OCI-M1 (cell line): ENCODE results near the gene PRKG2.

Experiments used
- DNase-seq: peaks from one replicate; lab custom pipeline; 2025; lab: John Stamatoyannopoulos, UW

The PRKG2 gene

DNA sequence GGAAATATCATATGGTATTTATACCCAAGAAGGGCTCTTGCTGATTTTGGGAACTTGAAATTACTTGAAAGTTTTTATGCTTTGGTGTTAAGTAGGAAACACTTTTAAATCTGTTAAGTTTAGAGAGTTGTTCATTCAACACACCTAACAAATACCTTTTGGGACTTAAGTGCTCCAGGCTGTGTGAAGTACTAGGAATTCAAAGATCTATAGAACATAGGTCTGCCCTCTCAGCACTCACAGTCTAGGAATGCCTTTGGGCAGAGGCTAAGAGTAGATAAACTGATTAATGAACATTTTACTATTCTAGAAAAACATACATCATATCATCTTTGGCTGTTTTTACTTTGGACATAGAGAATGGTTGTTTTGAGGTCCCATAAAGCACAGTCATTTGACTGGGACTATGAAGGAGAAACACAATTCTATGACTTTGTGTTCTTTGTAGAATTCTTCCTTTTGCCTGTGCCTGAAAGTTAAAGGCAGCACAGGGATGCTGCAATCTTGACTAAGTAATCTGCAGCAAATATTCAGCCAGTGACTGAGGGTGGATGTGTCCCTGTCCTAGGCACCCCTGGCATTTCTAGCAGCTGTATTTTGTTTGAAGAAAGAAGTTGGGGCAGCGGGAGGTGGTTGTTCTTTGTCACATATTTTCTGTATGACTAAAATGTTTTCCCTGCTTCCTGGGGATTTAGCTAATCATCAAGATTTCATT lies 176.2 kb downstream of the PRKG2 start:
- DNase-seq = no peak
